ENCODE data around the gene NT5DC1. TPM values are rescaled to one million over a fixed set of nuclear protein-coding genes. Genes with fewer than 3 reads are reported as not detected.
A peak's percentile ranks its signal among the peaks of the same experiment; 100 is the strongest.

The NT5DC1 gene
- total and polyA plus RNA-seq, 2 experiments from 2014 or later = 14.1 to 48.9 TPM

DNA sequence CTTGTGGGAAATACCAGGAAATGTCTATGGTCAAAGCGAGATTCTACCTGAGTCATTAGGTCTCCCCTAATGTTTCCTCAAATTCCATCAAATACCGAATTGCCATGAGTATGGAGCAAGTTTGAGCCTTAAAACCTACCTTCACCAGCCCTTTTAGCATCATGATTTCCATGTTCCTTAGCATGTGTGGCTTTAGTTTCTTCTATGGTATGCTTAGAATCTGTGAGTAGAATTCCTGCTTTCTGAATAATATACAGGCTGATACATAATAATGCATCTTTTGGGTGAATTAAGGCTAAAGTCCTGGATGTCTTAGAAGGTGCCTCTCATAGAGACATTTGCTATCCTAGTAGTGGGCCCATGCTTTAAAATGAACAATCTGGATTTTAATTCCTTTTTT is 121.3 kb downstream of the NT5DC1 start:
- TF ChIP-seq, protein P1, sequence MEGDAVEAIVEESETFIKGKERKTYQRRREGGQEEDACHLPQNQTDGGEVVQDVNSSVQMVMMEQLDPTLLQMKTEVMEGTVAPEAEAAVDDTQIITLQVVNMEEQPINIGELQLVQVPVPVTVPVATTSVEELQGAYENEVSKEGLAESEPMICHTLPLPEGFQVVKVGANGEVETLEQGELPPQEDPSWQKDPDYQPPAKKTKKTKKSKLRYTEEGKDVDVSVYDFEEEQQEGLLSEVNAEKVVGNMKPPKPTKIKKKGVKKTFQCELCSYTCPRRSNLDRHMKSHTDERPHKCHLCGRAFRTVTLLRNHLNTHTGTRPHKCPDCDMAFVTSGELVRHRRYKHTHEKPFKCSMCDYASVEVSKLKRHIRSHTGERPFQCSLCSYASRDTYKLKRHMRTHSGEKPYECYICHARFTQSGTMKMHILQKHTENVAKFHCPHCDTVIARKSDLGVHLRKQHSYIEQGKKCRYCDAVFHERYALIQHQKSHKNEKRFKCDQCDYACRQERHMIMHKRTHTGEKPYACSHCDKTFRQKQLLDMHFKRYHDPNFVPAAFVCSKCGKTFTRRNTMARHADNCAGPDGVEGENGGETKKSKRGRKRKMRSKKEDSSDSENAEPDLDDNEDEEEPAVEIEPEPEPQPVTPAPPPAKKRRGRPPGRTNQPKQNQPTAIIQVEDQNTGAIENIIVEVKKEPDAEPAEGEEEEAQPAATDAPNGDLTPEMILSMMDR (IDR thresholded peaks at IDR 0.05; ENCODE audit: low read depth, low read length) = no peak
- Histone ChIP-seq H3K4me1 (ENCODE audit: low read depth) (no peaks in the 10 kb centered on the region), H3K27me3 (no peaks in the 10 kb centered on the region), H3K4me3 (no peak overlapping the region), H3K27ac (no peak overlapping the region), H3K9me3 (ENCODE audit: low read depth) (no peaks in the 10 kb centered on the region), H3K36me3 (no peaks in the 10 kb centered on the region)
- DNase-seq (ENCODE audit: low read depth in 1 of 2, low spot score in 1 of 2) = no peak

DNA sequence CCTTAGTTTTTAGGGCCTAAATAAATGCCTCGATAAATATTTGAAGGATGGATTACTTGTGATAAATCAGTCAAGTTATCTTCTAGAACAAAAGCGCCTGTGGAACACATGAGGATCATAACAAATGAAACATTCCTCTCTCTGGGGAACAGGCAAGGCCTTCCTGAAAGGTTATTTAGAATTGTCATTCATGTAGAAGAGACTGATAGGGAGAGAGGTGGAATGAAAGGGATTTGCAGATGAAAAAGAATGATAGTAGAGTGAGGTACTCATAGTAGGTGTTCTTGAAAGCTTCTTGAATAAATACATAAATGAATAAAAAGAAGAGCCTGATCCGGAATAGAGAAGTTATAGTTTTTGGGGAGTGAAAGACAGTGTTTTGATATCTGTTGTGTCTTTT is 122.7 kb downstream of the NT5DC1 start:
- Histone ChIP-seq H3K9me3 (ENCODE audit: low read depth) (no peaks in the 10 kb centered on the region), H3K4me3 (no peak overlapping the region), H3K27me3 (no peaks in the 10 kb centered on the region), H3K4me1 (ENCODE audit: low read depth) (no peaks in the 10 kb centered on the region), H3K36me3 (no peaks in the 10 kb centered on the region), H3K27ac (no peak overlapping the region)
- DNase-seq (ENCODE audit: low read depth in 1 of 2, low spot score in 1 of 2) = no peak
- TF ChIP-seq, protein P1 (IDR thresholded peaks at IDR 0.05; ENCODE audit: low read depth, low read length) = no peak

DNA sequence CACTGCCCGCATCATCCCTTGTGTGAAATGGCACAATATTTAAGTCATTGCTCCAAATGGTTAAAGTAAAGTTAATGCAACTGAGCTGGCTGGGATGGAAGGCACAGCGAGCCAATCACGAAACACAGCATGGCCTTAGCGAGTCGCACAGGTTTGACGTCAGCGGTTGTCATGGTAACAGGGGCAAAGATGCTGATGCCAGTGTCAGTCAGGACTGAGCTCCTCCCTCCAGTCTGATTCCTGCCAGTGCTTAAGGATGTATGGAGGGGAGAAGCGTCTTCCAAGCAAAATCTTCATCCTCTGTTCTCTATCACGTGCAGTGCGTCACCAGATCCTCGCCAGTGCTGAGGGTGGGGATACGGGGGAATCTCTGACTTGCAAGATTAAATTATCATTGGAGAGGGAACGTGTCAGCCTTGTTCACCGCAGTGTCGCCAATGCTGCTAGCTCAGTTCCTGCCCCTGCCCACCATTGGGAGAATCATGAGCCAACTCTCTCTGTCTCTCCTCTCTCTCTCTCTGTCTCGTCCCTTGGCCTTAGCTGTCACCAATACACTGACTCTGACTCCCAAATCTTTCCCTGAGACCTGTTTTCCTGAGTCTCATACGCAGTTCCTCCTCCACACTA is 128.7 kb downstream of the NT5DC1 start:
- Histone ChIP-seq H3K9me3 (ENCODE audit: low read depth) (no peaks in the 10 kb centered on the region), H3K27ac (no peak overlapping the region), H3K27me3 (no peaks in the 10 kb centered on the region), H3K4me1 (ENCODE audit: low read depth) (no peaks in the 10 kb centered on the region), H3K4me3 (no peak overlapping the region), H3K36me3 (no peaks in the 10 kb centered on the region)
- peak; percentile 79 to 96 for DNase-seq (ENCODE audit: low read depth in 1 of 2, low spot score in 1 of 2)
- TF ChIP-seq, protein P1 (IDR thresholded peaks at IDR 0.05; ENCODE audit: low read depth, low read length) = no peak

DNA sequence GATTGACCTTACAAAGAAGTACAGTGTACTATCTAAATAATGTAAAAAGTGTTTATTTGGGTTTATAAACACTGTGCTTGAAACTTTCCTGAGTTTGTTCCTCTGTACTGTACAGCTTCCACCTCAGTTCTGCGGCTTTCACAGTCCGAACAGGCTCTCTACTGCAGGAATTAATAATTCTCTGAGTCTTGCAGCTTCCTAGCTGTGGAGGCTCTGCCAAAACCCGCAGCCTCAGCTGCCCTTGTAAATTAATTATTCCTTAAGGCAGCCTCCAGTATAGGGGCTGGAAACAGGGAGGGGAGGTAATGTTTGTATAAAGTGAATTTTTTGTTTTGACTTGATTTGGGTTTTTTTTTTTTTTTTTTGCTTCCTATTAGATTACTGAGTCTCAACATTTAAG is 134.0 kb downstream of the NT5DC1 start:
- TF ChIP-seq, protein P1 (IDR thresholded peaks at IDR 0.05; ENCODE audit: low read depth, low read length) = no peak
- Histone ChIP-seq H3K27me3 (no peaks in the 10 kb centered on the region), H3K27ac (no peak overlapping the region), H3K4me3 (no peak overlapping the region), H3K4me1 (ENCODE audit: low read depth) (no peaks in the 10 kb centered on the region), H3K9me3 (ENCODE audit: low read depth) (no peaks in the 10 kb centered on the region), H3K36me3 (peaks cover 12% of the 10 kb centered on the region)
- no peak for DNase-seq (ENCODE audit: low read depth in 1 of 2, low spot score in 1 of 2)

DNA sequence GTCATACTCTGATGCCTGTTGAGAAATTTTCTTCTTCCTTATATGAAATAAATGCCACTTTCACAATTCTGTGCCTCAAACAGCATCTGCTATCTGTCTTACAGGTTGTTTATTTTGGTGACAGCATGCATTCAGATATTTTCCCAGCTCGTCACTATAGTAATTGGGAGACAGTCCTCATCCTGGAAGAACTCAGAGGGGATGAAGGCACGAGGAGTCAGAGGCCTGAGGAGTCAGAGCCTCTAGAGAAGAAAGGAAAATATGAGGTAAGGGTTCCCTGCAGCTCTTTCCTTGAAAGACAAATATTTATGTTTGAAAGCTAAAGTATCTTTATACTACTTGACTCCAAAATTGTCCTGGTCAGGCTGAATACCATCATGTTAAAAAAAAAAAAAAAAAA is 137.4 kb downstream of the NT5DC1 start:
- Histone ChIP-seq H3K9me3 (ENCODE audit: low read depth) (no peaks in the 10 kb centered on the region), H3K4me1 (ENCODE audit: low read depth) (no peaks in the 10 kb centered on the region), H3K27me3 (no peaks in the 10 kb centered on the region), H3K36me3 (peaks cover 17% of the 10 kb centered on the region), H3K4me3 (no peak overlapping the region), H3K27ac (no peak overlapping the region)
- DNase-seq (ENCODE audit: low read depth in 1 of 2, low spot score in 1 of 2) = no peak
- TF ChIP-seq, protein P1 (IDR thresholded peaks at IDR 0.05; ENCODE audit: low read depth, low read length) = no peak
